ENCODE data around the gene TRIM8. TPM values are rescaled to one million over a fixed set of nuclear protein-coding genes. Genes with fewer than 3 reads are reported as not detected.
A peak's percentile ranks its signal among the peaks of the same experiment; 100 is the strongest.

TRIM8 gene
- total and polyA plus RNA-seq, 9 of the 15 experiments (the other 6 are each of a cell fraction or from before 2014, with no cell fraction given), result 1.7 to 26.0 (median 9.1) TPM

DNA sequence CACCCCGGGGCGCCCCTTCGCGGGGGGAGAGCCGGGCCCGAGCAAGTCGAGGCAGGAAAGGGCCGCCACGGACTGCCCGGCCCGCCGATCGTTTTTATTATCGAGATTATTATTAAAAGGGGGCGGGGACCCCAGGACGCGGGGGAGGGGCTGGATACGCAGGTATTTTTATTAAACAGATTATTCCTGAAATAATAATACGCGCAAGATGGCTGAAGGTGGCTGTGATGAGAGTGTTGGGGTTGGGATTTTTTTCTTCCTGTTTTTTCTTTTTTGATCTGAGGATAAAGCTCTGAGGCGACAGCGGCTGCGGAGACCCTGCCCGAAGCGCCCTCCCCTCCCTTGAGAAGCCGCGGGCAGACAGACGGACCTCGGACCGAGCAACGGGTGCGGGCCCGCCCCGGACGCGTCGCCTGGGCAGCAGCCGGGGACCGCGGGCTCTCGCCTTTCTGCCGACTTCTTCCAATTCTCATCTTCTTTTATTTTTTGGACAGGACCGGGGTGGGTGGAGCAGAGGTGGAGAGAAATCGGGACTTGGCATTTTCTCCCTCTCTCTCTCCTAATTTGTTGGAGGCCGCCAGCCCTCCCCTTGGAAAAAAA lies 1.4 kb upstream of the TRIM8 start (continued):
- 0 out of 2 replicates have a peak, but pooled peaks have one; percentile 71 for TF ChIP-seq BRD4 (IDR thresholded peaks at IDR 0.05)
- TF ChIP-seq PCBP2 (IDR thresholded peaks at IDR 0.05; ENCODE audit: low read depth, low read length, poor library complexity, severe bottlenecking), result no peak

GRCh38 chr10:102643336-102644065 lies 778 bp upstream of the TRIM8 start:
- Histone ChIP-seq H3K36me3 (ENCODE audit: control insufficient read depth, insufficient read depth, low read length) (peaks cover 3% of the 10 kb centered on the region; the same call in 2 of the 3 replicates), H3K9ac (ENCODE audit: insufficient read depth in 1 of 2, low read depth in 2 of 2, low read length in 2 of 2) (peak overlapping the region; percentile 80 to 98; a peak in 3 of 4 replicates), H3K9me1 (ENCODE audit: control insufficient read depth, insufficient read depth, low read length) (peaks cover 2% of the 10 kb centered on the region), H2AFZ (ENCODE audit: low read depth, low read length) (no peak overlapping the region), H3K4me1 (replicated peaks in 1 of 2; ENCODE audit: control insufficient read depth in 2 of 2, insufficient read depth in 2 of 2, low read length in 2 of 2) (peaks cover 6 to 54% of the 10 kb centered on the region in 2 experiments; a peak in 4 of 5 replicates), H4K20me1 (replicated peaks; ENCODE audit: control insufficient read depth, insufficient read depth, low read length) (0 out of 2 replicates have a peak, but pooled peaks cover 4% of the 10 kb centered on the region), H3K27me3 (ENCODE audit: control insufficient read depth in 2 of 2, insufficient read depth in 2 of 2, low read length in 2 of 2) (no peaks in the 10 kb centered on the region), H3K4me3 (peak overlapping the region; percentile 78), H3K4me2 (ENCODE audit: insufficient read depth, low read length) (peak overlapping the region; percentile 87; the same call in 1 of the 2 replicates), H3K79me2 (ENCODE audit: control insufficient read depth, insufficient read depth, low read length) (peaks cover 56% of the 10 kb centered on the region), H3K9me3 (replicated peaks; ENCODE audit: control insufficient read depth, insufficient read depth, low read depth, low read length) (no peaks in the 10 kb centered on the region), H3K27ac (ENCODE audit: extremely low read depth, low read depth, low read length) (peak overlapping the region; percentile 89)
- in situ Hi-C loops (cut with MboI), result no loop called here
- no TSS peak for BruUV-seq (replicated peaks)
- intact Hi-C loops (cut with micrococcal nuclease), result loop anchor here (5.0 kb wide), 1 partner anchor 36 kb away; no protein-coding TSS in a partner anchor
- ChIA-PET CTCF (ENCODE audit: low intra/inter-chr PET ratio) (no interaction called here), POLR2A (interaction anchor here (1.0 to 6.2 kb wide), 2 partner anchors 8 to 15 kb away, joined by 5 to 60 read pairs; no protein-coding TSS in a partner anchor)
- DNase-seq (ENCODE audit: extremely low read depth in 1 of 4, low spot score in 3 of 4) (peak; percentile 29 to 72 (median 44)), FAIRE-seq (peak; percentile 48), ATAC-seq (peak; percentile 13; the same call in 2 of the 3 replicates)
- WGBS (ENCODE audit: insufficient coverage, low coverage, missing lambda C conversion rate), result 0% methylated on average over 4 of the region's 76 CpGs
- TF ChIP-seq ZNF354B (CRISPR knock-in tag; IDR thresholded peaks at IDR 0.05) (no peak), RBM15 (IDR thresholded peaks at IDR 0.05; ENCODE audit: insufficient read depth, low read length) (no peak), PCBP1 (IDR thresholded peaks at IDR 0.05; ENCODE audit: low read depth, low read length, poor library complexity, severe bottlenecking) (peak; percentile 68), GTF2E2 (tag; IDR thresholded peaks at IDR 0.05) (0 out of 2 replicates have a peak, but pooled peaks have one; percentile 46), TAF1 (IDR thresholded peaks at IDR 0.05; ENCODE audit: control insufficient read depth, extremely low read depth, insufficient read depth, low read length, severe bottlenecking) (peak; percentile 64), HNRNPK (IDR thresholded peaks at IDR 0.05; ENCODE audit: low read depth, low read length, poor library complexity, severe bottlenecking) (peak; percentile 23), PHF8 (IDR thresholded peaks at IDR 0.05; ENCODE audit: borderline replicate concordance, low read length) (peak; percentile 28; the same call in 1 of the 2 replicates), POLR2G (IDR thresholded peaks at IDR 0.05; ENCODE audit: low read depth, low read length) (peak; percentile 64), RBFOX2 (IDR thresholded peaks at IDR 0.05; ENCODE audit: low read depth, low read length) (peak; percentile 63), ZNF324 (CRISPR knock-in tag; IDR thresholded peaks at IDR 0.05) (no peak), ATF7 (IDR thresholded peaks at IDR 0.05) (peak; percentile 54; the same call in 1 of the 2 replicates), ZNF444 (CRISPR knock-in tag; IDR thresholded peaks at IDR 0.05) (peak; percentile 83; the same call in 1 of the 2 replicates), ZNF316 (IDR thresholded peaks at IDR 0.05) (no peak), JUND (IDR thresholded peaks at IDR 0.05; ENCODE audit: borderline replicate concordance, low read depth, low read length) (no peak), JUND (tag; IDR thresholded peaks at IDR 0.05; ENCODE audit: borderline replicate concordance, low read depth, low read length) (no peak), MEF2A (IDR thresholded peaks at IDR 0.05; ENCODE audit: control insufficient read depth, low read depth, low read length) (no peak)
- TF ChIP-seq, protein P1, sequence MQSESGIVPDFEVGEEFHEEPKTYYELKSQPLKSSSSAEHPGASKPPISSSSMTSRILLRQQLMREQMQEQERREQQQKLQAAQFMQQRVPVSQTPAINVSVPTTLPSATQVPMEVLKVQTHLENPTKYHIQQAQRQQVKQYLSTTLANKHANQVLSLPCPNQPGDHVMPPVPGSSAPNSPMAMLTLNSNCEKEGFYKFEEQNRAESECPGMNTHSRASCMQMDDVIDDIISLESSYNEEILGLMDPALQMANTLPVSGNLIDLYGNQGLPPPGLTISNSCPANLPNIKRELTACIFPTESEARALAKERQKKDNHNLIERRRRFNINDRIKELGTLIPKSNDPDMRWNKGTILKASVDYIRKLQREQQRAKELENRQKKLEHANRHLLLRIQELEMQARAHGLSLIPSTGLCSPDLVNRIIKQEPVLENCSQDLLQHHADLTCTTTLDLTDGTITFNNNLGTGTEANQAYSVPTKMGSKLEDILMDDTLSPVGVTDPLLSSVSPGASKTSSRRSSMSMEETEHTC (IDR thresholded peaks at IDR 0.05), result no peak
